Measurements from ENCODE around the gene MYRFL. TPM values are rescaled to one million over a fixed set of nuclear protein-coding genes. Genes with fewer than 3 reads are reported as not detected.
A peak's percentile ranks its signal among the peaks of the same experiment; 100 is the strongest.

The MYRFL gene
- total RNA-seq, 2 donors from 2014 or later = 0.15 to 0.55 TPM

DNA sequence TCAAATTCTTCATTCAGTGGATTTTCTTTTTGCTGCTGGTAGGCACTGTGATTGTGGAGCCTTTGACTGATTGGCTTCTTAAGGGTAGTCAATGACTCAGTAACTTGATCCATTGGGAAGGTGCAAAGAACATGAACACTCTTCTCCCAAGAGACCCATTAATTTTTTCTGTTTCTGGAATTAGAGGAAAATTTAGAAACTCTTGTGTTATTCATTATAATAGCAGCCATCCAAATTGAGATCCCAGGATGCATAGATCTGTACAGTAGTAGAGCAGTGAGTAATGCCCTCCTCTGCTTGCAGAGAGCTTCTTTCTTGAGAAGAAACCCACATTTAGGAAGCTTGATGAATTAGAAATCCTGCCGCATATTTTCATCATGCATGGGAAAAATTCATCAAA, 63.9 kb downstream of the MYRFL start:
- Histone ChIP-seq H3K4me3 (ENCODE audit: low read length) (no peak overlapping the region), H3K27ac (ENCODE audit: low read depth, low read length) (no peak overlapping the region), H3K36me3 (ENCODE audit: control insufficient read depth, insufficient read depth, low read length) (no peaks in the 10 kb centered on the region), H3K4me1 (ENCODE audit: control insufficient read depth, insufficient read depth, low read length) (no peaks in the 10 kb centered on the region), H3K27me3 (ENCODE audit: control insufficient read depth, insufficient read depth, low read length, poor library complexity, severe bottlenecking) (no peaks in the 10 kb centered on the region), H3K9ac (ENCODE audit: extremely low read depth, low read length, poor library complexity, severe bottlenecking) (no peak overlapping the region), H3K9me3 (ENCODE audit: control insufficient read depth, low read length) (no peaks in the 10 kb centered on the region)
- H3K9me3 Mint-ChIP-seq = no peaks in the 10 kb centered on the region
- no peaks in the 10 kb centered on the region for H3K27me3 Mint-ChIP-seq (ENCODE audit: insufficient read depth)
- no peaks in the 10 kb centered on the region for H3K36me3 Mint-ChIP-seq (ENCODE audit: low read depth)
- WGBS, 2 experiments (ENCODE audit: insufficient coverage in 1 of 2, insufficient read length in 1 of 2) = 100% methylated on average over 1 of the region's 1 CpG; no CpG with 5 or more reads in 1 of the 2 experiments
- no peak overlapping the region for H3K4me3 Mint-ChIP-seq
- TF ChIP-seq, protein P1, sequence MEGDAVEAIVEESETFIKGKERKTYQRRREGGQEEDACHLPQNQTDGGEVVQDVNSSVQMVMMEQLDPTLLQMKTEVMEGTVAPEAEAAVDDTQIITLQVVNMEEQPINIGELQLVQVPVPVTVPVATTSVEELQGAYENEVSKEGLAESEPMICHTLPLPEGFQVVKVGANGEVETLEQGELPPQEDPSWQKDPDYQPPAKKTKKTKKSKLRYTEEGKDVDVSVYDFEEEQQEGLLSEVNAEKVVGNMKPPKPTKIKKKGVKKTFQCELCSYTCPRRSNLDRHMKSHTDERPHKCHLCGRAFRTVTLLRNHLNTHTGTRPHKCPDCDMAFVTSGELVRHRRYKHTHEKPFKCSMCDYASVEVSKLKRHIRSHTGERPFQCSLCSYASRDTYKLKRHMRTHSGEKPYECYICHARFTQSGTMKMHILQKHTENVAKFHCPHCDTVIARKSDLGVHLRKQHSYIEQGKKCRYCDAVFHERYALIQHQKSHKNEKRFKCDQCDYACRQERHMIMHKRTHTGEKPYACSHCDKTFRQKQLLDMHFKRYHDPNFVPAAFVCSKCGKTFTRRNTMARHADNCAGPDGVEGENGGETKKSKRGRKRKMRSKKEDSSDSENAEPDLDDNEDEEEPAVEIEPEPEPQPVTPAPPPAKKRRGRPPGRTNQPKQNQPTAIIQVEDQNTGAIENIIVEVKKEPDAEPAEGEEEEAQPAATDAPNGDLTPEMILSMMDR (conservative IDR thresholded peaks at IDR 0.05) = no peak
- H3K27ac Mint-ChIP-seq = no peak overlapping the region
- DNase-seq = no peak
- no peaks in the 10 kb centered on the region for H3K4me1 Mint-ChIP-seq

GRCh38 chr12:69894800-69895383, 69.9 kb downstream of the MYRFL start:
- no peak overlapping the region for H3K4me3 ChIP-seq (ENCODE audit: low read length)
- no peak overlapping the region for H3K9ac ChIP-seq (ENCODE audit: extremely low read depth, low read length, poor library complexity, severe bottlenecking)
- TF ChIP-seq, protein P1 (conservative IDR thresholded peaks at IDR 0.05) = no peak
- peaks cover 17% of the 10 kb centered on the region for H3K4me1 ChIP-seq (ENCODE audit: control insufficient read depth, insufficient read depth, low read length)
- Mint-ChIP-seq H3K4me3 (no peak overlapping the region), H3K9me3 (no peaks in the 10 kb centered on the region), H3K36me3 (ENCODE audit: low read depth) (no peaks in the 10 kb centered on the region), H3K27ac (peak overlapping the region; percentile 36), H3K4me1 (peaks cover 40% of the 10 kb centered on the region), H3K27me3 (ENCODE audit: insufficient read depth) (no peaks in the 10 kb centered on the region)
- no peaks in the 10 kb centered on the region for H3K36me3 ChIP-seq (ENCODE audit: control insufficient read depth, insufficient read depth, low read length)
- H3K9me3 ChIP-seq (ENCODE audit: control insufficient read depth, low read length) = no peaks in the 10 kb centered on the region
- H3K27ac ChIP-seq (ENCODE audit: low read depth, low read length) = no peak overlapping the region
- 80 to 90% methylated on average over 2 to 4 of the region's 4 CpGs for WGBS, 2 experiments (ENCODE audit: insufficient coverage in 1 of 2, insufficient read length in 1 of 2)
- DNase-seq = peak; percentile 75
- H3K27me3 ChIP-seq (ENCODE audit: control insufficient read depth, insufficient read depth, low read length, poor library complexity, severe bottlenecking) = no peaks in the 10 kb centered on the region

- Histone ChIP-seq H3K9ac (ENCODE audit: extremely low read depth, low read length, poor library complexity, severe bottlenecking) (no peak overlapping the region), H3K27ac (ENCODE audit: low read depth, low read length) (peak overlapping the region; percentile 8), H3K27me3 (ENCODE audit: control insufficient read depth, insufficient read depth, low read length, poor library complexity, severe bottlenecking) (no peaks in the 10 kb centered on the region), H3K36me3 (ENCODE audit: control insufficient read depth, insufficient read depth, low read length) (no peaks in the 10 kb centered on the region), H3K4me1 (ENCODE audit: control insufficient read depth, insufficient read depth, low read length) (peaks cover 17% of the 10 kb centered on the region), H3K4me3 (ENCODE audit: low read length) (no peak overlapping the region), H3K9me3 (ENCODE audit: control insufficient read depth, low read length) (no peaks in the 10 kb centered on the region)
- H3K27me3 Mint-ChIP-seq (ENCODE audit: insufficient read depth) = no peaks in the 10 kb centered on the region
- TF ChIP-seq, protein P1 (conservative IDR thresholded peaks at IDR 0.05) = no peak
- peak; percentile 93 for DNase-seq
- 40 to 48% methylated on average over 1 to 4 of the region's 4 CpGs for WGBS, 2 experiments (ENCODE audit: insufficient coverage in 1 of 2, insufficient read length in 1 of 2)
- no peaks in the 10 kb centered on the region for H3K9me3 Mint-ChIP-seq
- H3K27ac Mint-ChIP-seq = peak overlapping the region; percentile 93
- H3K4me3 Mint-ChIP-seq = no peak overlapping the region
- H3K36me3 Mint-ChIP-seq (ENCODE audit: low read depth) = no peaks in the 10 kb centered on the region
- H3K4me1 Mint-ChIP-seq = peaks cover 42% of the 10 kb centered on the region
These were observed 71.8 kb downstream of the MYRFL start for GRCh38 chr12:69896653-69897381.
